ENCODE measurements around the gene NCKAP5. TPM values are rescaled to one million over a fixed set of nuclear protein-coding genes. Genes with fewer than 3 reads are reported as not detected.
"Not testable (repeated sequence)": the region's sequence is repeated elsewhere in the genome, so short reads cannot be mapped to it uniquely, and the experiment has no call there.

NCKAP5 gene
- total RNA-seq, 2 donors from 2014 or later, result 2.0 to 7.1 TPM

- Histone ChIP-seq H3K4me1 (replicated peaks) (no peaks in the 10 kb centered on the region), H3K27me3 (replicated peaks; ENCODE audit: insufficient read depth) (no peaks in the 10 kb centered on the region), H3K4me3 (no peak overlapping the region), H3K27ac (no peak overlapping the region), H3K9me3 (no peaks in the 10 kb centered on the region), H3K36me3 (no peaks in the 10 kb centered on the region)
- 75% methylated on average over 5 of the region's 5 CpGs for WGBS
- TF ChIP-seq POLR2AphosphoS5 (IDR thresholded peaks at IDR 0.05) (no peak), POLR2A (IDR thresholded peaks at IDR 0.05) (no peak), CTCF (IDR thresholded peaks at IDR 0.05) (no peak)
- DNase-seq (ENCODE audit: low spot score), result no peak
- intact Hi-C loops (cut with DNase I), result no loop called here
Measured at GRCh38 chr2:133213651-133214050, 354.6 kb downstream of the NCKAP5 start.

- Histone ChIP-seq H3K9me3 (no peaks in the 10 kb centered on the region), H3K36me3 (no peaks in the 10 kb centered on the region), H3K27ac (no peak overlapping the region), H3K4me1 (replicated peaks) (no peaks in the 10 kb centered on the region), H3K4me3 (no peak overlapping the region), H3K27me3 (replicated peaks; ENCODE audit: insufficient read depth) (no peaks in the 10 kb centered on the region)
- no peak for TF ChIP-seq POLR2A (IDR thresholded peaks at IDR 0.05)
- no peak for TF ChIP-seq CTCF (IDR thresholded peaks at IDR 0.05)
- TF ChIP-seq POLR2AphosphoS5 (IDR thresholded peaks at IDR 0.05), result no peak
- no peak for DNase-seq (ENCODE audit: low spot score)
- 98% methylated on average over 2 of the region's 2 CpGs for WGBS
- intact Hi-C loops (cut with DNase I), result no loop called here
Measured at GRCh38 chr2:133209325-133209724, 358.9 kb downstream of the NCKAP5 start.

GRCh38 chr2:133206666-133207065, 361.6 kb downstream of the NCKAP5 start:
- H3K36me3 ChIP-seq; H3K27ac ChIP-seq; H3K4me3 ChIP-seq; H3K27me3 ChIP-seq (replicated peaks; ENCODE audit: insufficient read depth); H3K4me1 ChIP-seq (replicated peaks); DNase-seq (ENCODE audit: low spot score); intact Hi-C loops (cut with DNase I); H3K9me3 ChIP-seq: not testable (repeated sequence)
- WGBS, result 79% methylated on average over 7 of the region's 7 CpGs

- intact Hi-C loops (cut with DNase I), result no loop called here
- 80% methylated on average over 4 of the region's 4 CpGs for WGBS
- H3K27ac ChIP-seq, result no peak overlapping the region
- H3K27me3 ChIP-seq (replicated peaks; ENCODE audit: insufficient read depth), result no peaks in the 10 kb centered on the region
- no peaks in the 10 kb centered on the region for H3K9me3 ChIP-seq
- no peak for DNase-seq (ENCODE audit: low spot score)
- no peaks in the 10 kb centered on the region for H3K4me1 ChIP-seq (replicated peaks)
- H3K4me3 ChIP-seq, result no peak overlapping the region
- H3K36me3 ChIP-seq, result no peaks in the 10 kb centered on the region
- TF ChIP-seq POLR2A (IDR thresholded peaks at IDR 0.05) (no peak), CTCF (IDR thresholded peaks at IDR 0.05) (no peak), POLR2AphosphoS5 (IDR thresholded peaks at IDR 0.05) (no peak)
Measured at GRCh38 chr2:133204421-133204820, 363.8 kb downstream of the NCKAP5 start.

DNA sequence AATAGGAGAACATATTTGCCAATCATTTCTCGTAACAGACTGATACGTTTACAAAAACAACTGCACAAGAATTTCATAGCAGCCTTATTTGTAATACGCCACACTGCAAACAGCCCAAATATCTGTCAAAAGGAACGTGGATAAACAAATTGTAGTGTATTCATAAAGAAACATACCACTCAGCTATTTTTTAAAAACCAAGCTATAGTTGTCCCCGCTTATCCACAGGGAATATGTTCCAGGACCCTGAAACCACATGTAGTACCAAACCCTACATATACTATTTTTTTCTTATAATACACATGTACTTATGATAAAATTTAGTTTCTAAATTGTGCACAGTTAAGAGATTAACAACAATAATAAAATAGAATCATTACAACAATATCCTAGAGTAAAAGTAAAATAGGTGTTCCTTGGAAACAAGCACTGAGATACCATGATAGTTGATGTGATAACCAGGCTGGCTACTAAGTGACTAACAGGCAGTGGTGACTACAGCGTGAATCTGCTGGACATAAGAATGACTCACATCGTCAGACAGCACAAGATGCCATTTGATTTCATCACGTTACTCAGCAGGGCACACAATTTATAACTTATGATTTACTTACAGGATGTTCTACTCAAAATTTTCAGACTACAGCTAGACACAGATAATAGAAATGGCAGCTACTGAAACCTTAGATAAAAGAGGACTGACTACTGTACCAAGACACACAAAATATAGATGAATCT, 367.4 kb downstream of the NCKAP5 start:
- no peak for DNase-seq (ENCODE audit: low spot score)
- H3K4me1 ChIP-seq (replicated peaks), result no peaks in the 10 kb centered on the region
- 72% methylated on average over 8 of the region's 8 CpGs for WGBS
- intact Hi-C loops (cut with DNase I), result no loop called here
- no peak overlapping the region for H3K4me3 ChIP-seq
- TF ChIP-seq POLR2A (IDR thresholded peaks at IDR 0.05) (no peak), CTCF (IDR thresholded peaks at IDR 0.05) (no peak), POLR2AphosphoS5 (IDR thresholded peaks at IDR 0.05) (no peak)
- no peaks in the 10 kb centered on the region for H3K36me3 ChIP-seq
- no peaks in the 10 kb centered on the region for H3K27me3 ChIP-seq (replicated peaks; ENCODE audit: insufficient read depth)
- no peak overlapping the region for H3K27ac ChIP-seq
- H3K9me3 ChIP-seq, result no peaks in the 10 kb centered on the region

Data from prostate gland (tissue), 2 donors.